ENCODE data around the gene CEP97. TPM values are rescaled to one million over a fixed set of nuclear protein-coding genes. Genes with fewer than 3 reads are reported as not detected.
"Not testable (repeated sequence)": the region's sequence is repeated elsewhere in the genome, so short reads cannot be mapped to it uniquely, and the experiment has no call there.

Gene CEP97
- total RNA-seq, 1 donor = 8.1 TPM

GRCh38 chr3:101702726-101703125, 21.7 kb upstream of the CEP97 start:
- DNase-seq (ENCODE audit: low read depth in 2 of 3, low spot score in 2 of 3) = no peak

- DNase-seq (ENCODE audit: low read depth in 2 of 3, low spot score in 2 of 3) = no peak
Measured at GRCh38 chr3:101703169-101703568, 21.2 kb upstream of the CEP97 start.

- DNase-seq (ENCODE audit: low read depth in 2 of 3, low spot score in 2 of 3) = not testable (repeated sequence)
Measured at GRCh38 chr3:101704639-101705038, 19.8 kb upstream of the CEP97 start.

DNA sequence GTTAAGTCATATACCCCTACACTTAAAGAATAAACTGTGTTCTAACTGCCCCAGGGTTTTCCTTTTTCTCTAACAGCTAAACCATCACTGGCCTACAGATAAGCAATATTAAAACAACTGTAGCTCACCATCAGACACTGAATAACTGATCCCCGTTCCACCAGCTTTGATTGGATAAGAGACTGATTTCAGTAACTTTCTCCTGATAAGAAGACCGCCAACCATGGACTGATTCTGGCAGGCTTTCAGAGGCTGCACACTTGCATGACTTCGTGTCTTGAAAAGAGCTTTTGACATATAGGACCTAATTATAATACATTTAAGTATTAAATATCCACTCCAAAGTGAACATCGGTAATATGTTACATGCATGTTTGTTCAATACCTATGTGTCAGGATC, 15.3 kb upstream of the CEP97 start:
- no peak for DNase-seq (ENCODE audit: low read depth in 2 of 3, low spot score in 2 of 3)

- DNase-seq (ENCODE audit: low read depth in 2 of 3, low spot score in 2 of 3) = no peak
Measured at GRCh38 chr3:101718455-101718854, 6.0 kb upstream of the CEP97 start.

DNA sequence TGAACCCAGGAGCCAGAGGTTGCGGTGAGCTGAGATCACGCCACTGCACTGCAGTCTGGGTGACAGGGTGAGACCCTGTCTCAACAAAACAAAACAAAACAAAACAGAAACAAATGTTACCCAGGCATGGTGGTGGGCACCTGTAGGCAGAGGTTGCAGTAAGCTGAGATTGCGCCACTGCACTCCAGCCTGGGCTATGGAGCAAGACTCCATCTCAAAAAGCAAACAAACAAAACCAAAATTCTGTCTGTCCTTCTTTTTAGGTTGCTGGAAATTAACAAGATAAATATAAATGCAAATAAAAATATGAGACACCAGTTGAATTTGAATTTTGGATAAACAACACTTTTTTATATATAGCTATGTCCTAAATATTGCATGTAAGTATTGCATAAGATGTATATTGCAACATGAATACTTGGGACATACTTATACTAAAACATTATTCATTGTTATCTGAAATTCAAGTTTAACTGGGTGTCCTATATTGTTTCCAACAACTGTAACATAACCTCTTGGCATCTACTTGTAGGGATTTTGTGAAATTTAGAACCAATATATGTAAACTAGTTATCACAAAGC, 4.7 kb upstream of the CEP97 start:
- DNase-seq (ENCODE audit: low read depth in 2 of 3, low spot score in 2 of 3) = no peak

DNA sequence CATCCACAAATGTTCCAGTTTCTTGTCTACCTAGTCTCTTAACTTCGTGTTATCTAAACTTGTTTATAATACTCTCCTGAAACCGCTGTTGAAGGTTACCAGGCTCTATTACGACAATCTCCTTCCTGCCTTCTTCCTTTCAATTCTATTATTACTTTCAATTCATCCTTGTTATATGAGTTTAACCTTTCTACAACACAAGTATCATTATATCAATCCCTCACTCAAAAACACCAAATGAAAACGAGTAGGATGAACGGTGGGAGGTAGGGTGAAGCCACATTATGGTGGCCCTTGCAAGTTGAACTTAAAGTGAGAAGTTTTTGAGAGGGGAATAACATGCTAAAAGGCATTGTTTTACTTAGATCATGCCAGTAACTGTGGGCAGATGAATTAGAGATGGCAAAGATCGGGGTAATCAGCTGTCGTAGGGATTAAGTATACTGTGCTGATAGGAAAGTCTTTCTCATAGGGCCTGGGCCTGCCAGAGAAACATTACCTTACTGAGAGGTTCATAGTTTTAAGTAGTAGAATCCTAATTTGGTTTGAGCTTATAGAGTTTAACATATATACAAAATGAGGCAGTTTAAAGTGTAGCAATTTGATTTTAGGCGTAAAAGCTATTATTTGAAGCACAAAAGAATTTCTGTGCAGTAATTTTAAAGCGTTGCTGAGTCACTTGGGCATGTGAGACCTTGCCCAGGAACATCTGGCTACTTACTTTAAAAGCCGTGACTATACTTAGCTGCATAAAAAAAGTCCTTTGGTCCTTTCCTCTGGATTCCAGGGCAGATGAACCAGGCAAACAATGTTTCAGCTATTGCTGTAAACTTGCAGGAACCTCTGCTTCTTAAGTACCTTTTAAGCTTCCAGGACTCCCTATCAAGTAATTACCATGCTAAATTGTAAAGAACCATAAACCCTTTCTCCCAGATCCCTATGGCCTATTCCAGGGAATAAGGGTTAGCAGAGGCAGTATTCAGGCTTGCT, 3.3 kb upstream of the CEP97 start:
- no peak for DNase-seq (ENCODE audit: low read depth in 2 of 3, low spot score in 2 of 3)

DNA sequence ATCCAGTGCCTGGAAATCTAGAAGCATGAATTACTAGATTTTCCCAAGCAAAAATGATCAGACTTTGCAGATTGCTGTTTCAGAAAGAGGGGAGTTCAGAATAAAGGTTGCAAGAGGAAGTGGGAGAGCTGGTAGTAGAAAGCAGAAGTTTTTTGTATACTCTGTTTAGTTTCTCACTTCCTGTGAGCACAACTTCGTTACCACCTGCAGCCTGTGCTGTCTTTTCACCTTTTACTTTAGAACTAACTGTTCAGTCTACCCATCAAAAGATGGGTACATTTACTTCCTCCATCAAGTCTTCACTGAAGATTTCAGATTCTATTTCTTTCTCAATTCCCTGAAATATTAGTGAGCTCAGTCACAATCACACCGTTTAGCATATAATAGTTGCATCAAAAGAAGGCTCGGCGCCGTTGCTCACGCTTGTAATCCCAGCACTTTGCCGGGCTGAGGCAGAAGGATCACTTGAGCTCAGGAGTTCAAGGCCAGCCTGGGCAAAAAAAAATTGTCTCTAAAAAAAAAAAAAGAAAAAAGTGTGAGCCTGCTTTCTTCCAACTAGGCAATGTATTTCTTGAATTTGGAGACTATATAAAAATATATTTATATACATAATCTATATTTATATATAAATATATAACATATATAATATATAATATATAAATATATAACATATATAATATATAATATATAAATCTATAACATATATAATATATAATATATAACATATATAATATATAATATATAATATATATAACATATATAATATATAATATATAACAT, 1.8 kb upstream of the CEP97 start:
- peak in 2 of 3 donors; percentile 12 to 43 for DNase-seq (ENCODE audit: low read depth in 2 of 3, low spot score in 2 of 3)

DNA sequence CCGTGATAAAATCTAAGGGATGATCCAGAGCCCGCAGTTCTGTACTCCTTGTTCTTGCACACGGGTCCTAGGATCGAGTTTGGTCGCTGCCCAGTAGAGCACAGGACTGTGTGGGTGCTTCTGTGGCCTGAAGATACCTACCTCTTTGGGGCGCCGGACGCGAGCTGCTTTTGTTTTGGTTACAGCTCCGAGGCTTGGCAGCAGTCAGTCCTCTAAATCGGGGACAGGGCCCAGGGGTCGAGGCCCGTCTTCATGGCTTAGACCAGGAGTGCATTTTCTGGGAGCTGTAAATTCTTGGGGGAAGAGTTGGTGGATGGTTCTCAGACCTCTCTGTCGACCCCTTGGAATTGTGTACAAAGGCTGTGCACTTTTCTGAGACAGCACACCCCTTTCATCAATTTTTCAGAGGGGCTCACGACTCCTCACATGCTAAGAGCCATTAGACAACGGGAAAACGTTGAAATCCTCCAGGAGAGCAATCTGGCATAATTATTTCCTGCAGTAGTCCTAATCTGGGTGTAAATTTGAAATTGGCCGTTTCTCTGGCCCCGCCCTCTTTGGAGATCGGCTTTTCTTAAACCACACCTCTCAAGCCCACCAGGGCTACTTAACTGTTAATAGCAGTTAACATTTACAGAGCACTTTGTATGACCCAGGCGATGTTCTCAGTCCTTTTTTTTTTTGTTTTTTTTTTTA, 928 bp downstream of the CEP97 start:
- DNase-seq (ENCODE audit: low read depth in 2 of 3, low spot score in 2 of 3) = peak in 2 of 3 donors; percentile 29 to 56

DNA sequence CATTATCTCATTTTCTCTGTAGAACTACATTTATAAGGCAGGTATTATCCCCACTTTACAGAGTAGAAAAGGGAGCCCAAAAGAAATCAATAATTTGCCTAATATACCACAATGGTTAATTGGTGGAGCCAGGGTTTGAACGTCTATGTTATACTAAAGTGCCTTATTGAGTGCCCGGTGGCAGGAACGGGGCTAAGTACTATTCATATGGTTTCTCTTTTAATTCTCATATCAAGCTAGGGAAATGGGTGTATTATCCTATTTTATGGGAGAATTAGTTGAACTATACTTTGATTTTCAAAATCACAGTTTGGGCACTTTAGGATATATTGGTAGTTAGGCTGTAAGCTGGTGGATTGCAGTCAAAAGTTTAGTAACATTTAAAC, 1.5 kb downstream of the CEP97 start:
- DNase-seq (ENCODE audit: low read depth in 2 of 3, low spot score in 2 of 3) = no peak

DNA sequence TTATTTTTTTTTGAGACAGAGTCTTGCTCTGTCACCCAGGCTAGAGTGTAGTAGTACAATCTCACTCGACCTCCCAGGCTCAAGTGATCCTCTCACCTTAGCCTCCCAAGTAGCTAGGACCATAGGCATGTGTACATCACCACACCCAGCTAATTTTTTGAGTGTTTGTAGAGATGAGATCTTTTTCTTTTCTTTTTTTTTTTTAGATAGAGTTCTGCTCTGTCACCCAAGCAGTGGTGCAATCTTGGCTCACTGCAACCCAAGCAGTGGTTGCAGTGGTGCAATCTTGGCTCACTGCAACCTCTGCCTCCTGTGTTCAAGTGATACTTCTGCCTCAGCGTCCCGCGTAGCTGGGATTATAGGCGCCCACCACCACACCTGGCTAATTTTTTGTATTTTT, 5.2 kb downstream of the CEP97 start:
- DNase-seq (ENCODE audit: low read depth in 2 of 3, low spot score in 2 of 3) = no peak

GRCh38 chr3:101730839-101731238, 6.4 kb downstream of the CEP97 start:
- DNase-seq (ENCODE audit: low read depth in 2 of 3, low spot score in 2 of 3) = no peak

DNA sequence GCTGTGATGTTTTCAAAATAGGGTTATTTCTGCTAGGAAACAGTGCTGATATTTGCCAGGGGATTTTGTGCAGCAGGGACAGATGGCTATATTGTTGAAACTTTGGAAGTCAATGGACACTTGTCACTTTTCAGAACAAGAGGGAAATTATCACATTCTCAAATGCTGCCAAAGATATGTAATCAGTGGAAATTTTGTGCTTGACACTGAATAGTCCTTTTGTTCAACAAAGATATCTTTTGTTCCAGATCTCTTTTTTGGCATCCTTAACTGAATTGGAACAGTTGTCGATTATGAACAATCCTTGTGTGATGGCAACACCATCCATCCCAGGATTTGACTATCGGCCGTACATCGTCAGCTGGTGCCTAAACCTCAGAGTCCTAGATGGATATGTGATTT, 7.8 kb downstream of the CEP97 start:
- no peak for DNase-seq (ENCODE audit: low read depth in 2 of 3, low spot score in 2 of 3)

DNA sequence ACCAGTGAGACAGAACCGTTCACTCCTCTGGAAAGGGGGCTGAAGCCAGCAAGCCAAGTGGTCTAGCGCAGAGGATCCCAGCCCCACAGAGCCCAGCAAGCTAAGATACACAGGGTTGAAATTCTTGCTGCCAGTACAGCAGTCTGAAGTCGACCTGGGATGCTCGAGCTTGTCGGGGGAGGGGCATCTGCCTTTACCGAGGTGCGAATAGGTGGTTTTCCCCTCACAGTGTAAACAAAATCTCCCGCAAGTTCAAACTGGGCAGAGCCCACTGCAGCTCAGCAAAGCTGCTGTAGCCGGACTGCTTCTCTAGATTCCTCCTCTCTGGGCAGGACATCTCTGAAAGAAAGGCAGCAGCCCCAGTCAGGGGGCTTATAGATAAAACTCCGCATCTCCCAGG, 11.4 kb downstream of the CEP97 start:
- no peak for DNase-seq (ENCODE audit: low read depth in 2 of 3, low spot score in 2 of 3)

DNA sequence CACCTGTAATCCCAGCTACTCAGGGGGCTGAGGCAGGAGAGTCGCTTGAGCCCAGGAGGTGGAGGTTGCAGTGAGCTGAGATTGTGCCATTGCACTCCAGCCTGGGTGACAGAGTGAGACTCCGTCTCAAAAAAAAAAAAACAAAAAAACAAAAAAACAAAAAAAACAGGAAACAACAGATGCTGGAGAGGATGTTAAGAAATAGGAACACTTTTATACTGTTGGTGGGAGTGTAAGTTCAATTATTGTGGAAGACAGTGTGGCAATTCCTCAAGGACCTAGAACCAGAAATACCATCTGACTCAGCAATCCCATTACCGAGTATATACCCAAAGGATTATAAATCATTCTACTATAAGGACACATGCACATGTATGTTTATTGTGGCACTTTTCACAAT, 17.5 kb downstream of the CEP97 start:
- not testable (repeated sequence) for DNase-seq (ENCODE audit: low read depth in 2 of 3, low spot score in 2 of 3)

DNA sequence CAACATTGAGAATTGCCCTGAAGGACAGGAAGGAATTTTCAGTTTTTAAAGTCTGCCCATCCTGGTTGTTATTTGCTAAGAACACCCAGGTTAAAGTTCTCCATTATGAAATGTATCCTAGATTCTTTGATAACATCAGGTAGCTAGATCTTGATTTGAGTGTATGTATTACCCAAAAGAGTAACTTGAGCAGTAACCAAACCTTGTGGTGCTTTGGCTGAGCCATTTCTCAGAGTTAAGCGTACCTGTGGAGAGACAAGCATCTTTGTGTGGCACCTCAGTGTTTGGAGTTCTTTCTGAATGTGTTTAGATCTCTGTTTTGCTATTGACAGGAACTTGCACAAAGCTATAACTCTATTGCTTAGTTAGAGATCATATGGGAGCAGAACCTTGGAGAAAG, 20.4 kb downstream of the CEP97 start:
- DNase-seq (ENCODE audit: low read depth in 2 of 3, low spot score in 2 of 3) = no peak

- not testable (repeated sequence) for DNase-seq (ENCODE audit: low read depth in 2 of 3, low spot score in 2 of 3)
Measured at GRCh38 chr3:101745934-101746333, 21.5 kb downstream of the CEP97 start.

- not testable (repeated sequence) for DNase-seq (ENCODE audit: low read depth in 2 of 3, low spot score in 2 of 3)
Measured at GRCh38 chr3:101753386-101754113, 29.1 kb downstream of the CEP97 start.

- no peak for DNase-seq (ENCODE audit: low read depth in 2 of 3, low spot score in 2 of 3)
Measured at GRCh38 chr3:101758224-101758623, 33.8 kb downstream of the CEP97 start.

GRCh38 chr3:101762041-101762646, 37.7 kb downstream of the CEP97 start:
- no peak for DNase-seq (ENCODE audit: low read depth in 2 of 3, low spot score in 2 of 3)
